ENCODE data around the gene ATP5ME. TPM values are rescaled to one million over a fixed set of nuclear protein-coding genes. Genes with fewer than 3 reads are reported as not detected.
A peak's percentile ranks its signal among the peaks of the same experiment; 100 is the strongest.
"Not testable (repeated sequence)": the region's sequence is repeated elsewhere in the genome, so short reads cannot be mapped to it uniquely, and the experiment has no call there.

Gene ATP5ME
- polyA plus RNA-seq, 3 donors from 2014 or later: 466 to 581 (median 532) TPM

- Mint-ChIP-seq H3K9me3 (no peaks in the 10 kb centered on the region), H3K4me1 (no peaks in the 10 kb centered on the region), H3K36me3 (no peaks in the 10 kb centered on the region), H3K4me3 (no peak overlapping the region), H3K27ac (no peak overlapping the region), H3K27me3 (ENCODE audit: low read depth in 3 of 3) (peaks cover 5 to 12% (median 11%) of the 10 kb centered on the region in 3 donors)
- no peak for DNase-seq
These were observed 24.8 kb downstream of the ATP5ME start for GRCh38 chr4:649293-649625.

- no peak for DNase-seq
These were observed 25.3 kb downstream of the ATP5ME start for GRCh38 chr4:648579-649292.

GRCh38 chr4:647481-647880 is 26.6 kb downstream of the ATP5ME start:
- DNase-seq: no peak
- Mint-ChIP-seq H3K27me3 (ENCODE audit: low read depth in 3 of 3) (peaks cover 5 to 11% (median 7%) of the 10 kb centered on the region in 3 donors), H3K9me3 (peaks cover 0 to 3% (median 0%) of the 10 kb centered on the region in 6 donors), H3K4me3 (no peak overlapping the region), H3K4me1 (no peaks in the 10 kb centered on the region), H3K27ac (no peak overlapping the region), H3K36me3 (no peaks in the 10 kb centered on the region)

More at GRCh38 chr4:648579-649292, 25.3 kb downstream of the ATP5ME start:
- Mint-ChIP-seq H3K4me3 (no peak overlapping the region), H3K9me3 (no peaks in the 10 kb centered on the region), H3K27me3 (ENCODE audit: low read depth in 3 of 3) (peaks cover 5 to 11% (median 11%) of the 10 kb centered on the region in 3 donors), H3K27ac (no peak overlapping the region), H3K36me3 (no peaks in the 10 kb centered on the region), H3K4me1 (no peaks in the 10 kb centered on the region)

GRCh38 chr4:646460-646859 is 27.6 kb downstream of the ATP5ME start:
- Mint-ChIP-seq H3K36me3 (no peaks in the 10 kb centered on the region), H3K27me3 (ENCODE audit: low read depth in 3 of 3) (peaks cover 5 to 11% (median 7%) of the 10 kb centered on the region in 3 donors), H3K4me1 (no peaks in the 10 kb centered on the region), H3K27ac (no peak overlapping the region), H3K4me3 (peak overlapping the region in 3 of 5 donors; percentile 26 to 42 (median 34)), H3K9me3 (peaks cover 0 to 3% (median 0%) of the 10 kb centered on the region in 6 donors)
- no peak for DNase-seq

DNA sequence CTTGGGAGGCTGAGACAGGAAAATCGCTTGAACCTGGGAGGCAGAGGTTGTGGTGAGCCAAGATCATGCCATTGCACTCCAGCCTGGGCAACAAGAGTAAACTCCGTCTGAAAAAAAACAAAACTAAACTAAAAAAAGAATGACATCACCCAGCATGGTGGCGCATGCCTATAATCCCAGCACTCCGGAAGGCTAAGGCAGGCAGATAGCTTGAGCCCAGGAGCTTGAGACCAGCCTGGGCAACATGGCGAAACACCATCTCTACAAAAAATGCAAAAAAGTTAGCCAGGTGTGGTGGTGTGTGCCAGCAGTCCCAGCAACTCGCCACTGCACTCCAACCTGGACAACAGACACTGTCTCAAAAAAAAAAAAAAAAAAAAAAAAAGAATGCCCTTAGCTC is 31.7 kb downstream of the ATP5ME start:
- peaks cover 5 to 16% (median 7%) of the 10 kb centered on the region in 3 donors for H3K27me3 Mint-ChIP-seq (ENCODE audit: low read depth in 3 of 3)
- not testable (repeated sequence) for H3K9me3 Mint-ChIP-seq, DNase-seq, H3K4me3 Mint-ChIP-seq, H3K4me1 Mint-ChIP-seq, H3K27ac Mint-ChIP-seq, H3K36me3 Mint-ChIP-seq

GRCh38 chr4:637536-638280 is 36.4 kb downstream of the ATP5ME start:
- no peak for DNase-seq
- Mint-ChIP-seq H3K9me3 (peaks cover 0 to 4% (median 0%) of the 10 kb centered on the region in 6 donors), H3K36me3 (no peaks in the 10 kb centered on the region), H3K27me3 (ENCODE audit: low read depth in 3 of 3) (peaks cover 0 to 6% (median 0%) of the 10 kb centered on the region in 3 donors), H3K27ac (no peak overlapping the region), H3K4me3 (no peak overlapping the region), H3K4me1 (no peaks in the 10 kb centered on the region)

DNA sequence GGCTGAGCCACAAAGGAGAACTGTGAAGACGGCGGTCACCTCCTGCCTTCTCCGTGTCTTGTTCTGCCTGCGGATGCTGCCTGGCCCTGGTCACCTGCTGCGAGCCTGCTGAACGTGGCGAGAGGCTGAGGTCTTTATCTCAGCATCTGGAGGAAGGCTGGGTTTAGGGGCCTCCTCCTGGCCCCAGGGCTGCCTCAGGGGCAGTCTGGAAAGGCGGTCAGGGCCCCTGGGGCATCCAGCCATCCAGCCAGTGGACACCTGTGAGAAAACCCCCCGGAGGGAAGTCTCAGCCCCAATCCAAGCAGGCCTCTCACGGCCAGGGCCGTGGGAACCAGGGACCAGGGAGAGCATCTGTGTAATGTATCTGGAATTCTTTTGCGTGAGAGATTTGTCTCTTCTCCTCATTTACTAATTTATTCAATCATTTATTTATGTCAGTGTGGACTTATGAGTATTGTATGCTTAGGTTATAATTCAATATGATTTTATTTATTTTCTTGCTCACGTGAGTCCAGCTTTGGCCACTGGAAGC is 37.4 kb downstream of the ATP5ME start:
- Mint-ChIP-seq H3K27ac (no peak overlapping the region), H3K4me1 (no peaks in the 10 kb centered on the region), H3K9me3 (peaks cover 0 to 4% (median 0%) of the 10 kb centered on the region in 6 donors), H3K27me3 (ENCODE audit: low read depth in 3 of 3) (peaks cover 0 to 6% (median 0%) of the 10 kb centered on the region in 3 donors), H3K4me3 (no peak overlapping the region), H3K36me3 (no peaks in the 10 kb centered on the region)
- DNase-seq: no peak

DNA sequence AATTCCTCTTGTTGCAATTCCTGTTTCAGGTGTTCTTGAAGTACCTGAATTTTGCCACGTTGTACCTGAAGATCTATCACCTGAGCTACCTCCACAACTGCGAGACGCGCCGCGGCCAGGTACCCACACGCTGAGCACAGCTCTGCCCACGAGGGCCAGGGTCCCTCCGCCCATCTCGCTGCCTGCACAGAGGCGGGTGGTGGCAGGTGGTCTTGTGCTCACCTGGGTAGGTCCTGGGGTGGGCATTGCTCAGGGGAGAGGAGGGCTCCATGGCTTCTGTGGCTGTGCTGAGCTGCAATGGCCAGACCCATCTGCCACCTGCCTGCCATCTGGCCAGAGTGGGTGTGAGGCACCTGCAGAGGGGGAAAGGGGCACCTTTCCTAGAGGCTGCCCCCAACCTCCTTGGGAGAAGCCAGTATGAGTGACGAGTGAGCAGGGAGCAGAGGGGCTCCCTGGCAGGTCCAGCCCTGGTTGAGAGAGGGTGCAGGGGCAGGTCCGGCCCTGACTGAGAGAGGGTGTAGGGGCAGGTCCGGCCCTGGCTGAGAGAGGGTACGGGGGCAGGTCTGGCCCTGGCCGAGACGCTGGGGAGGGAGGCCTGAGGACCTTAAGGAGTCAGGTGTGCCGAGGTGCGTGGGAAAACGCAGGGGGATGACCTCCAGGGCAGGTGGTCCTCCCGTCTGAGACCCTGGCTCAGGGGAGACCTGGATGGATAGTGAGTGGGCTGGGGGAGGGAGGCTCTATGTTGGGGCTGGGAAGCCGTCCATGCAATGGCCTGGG is 38.0 kb downstream of the ATP5ME start:
- no peak for DNase-seq
- no peaks in the 10 kb centered on the region for H3K4me1 Mint-ChIP-seq
- H3K27me3 Mint-ChIP-seq (ENCODE audit: low read depth in 3 of 3): peaks cover 0 to 4% (median 3%) of the 10 kb centered on the region in 3 donors
- H3K36me3 Mint-ChIP-seq: no peaks in the 10 kb centered on the region
- peaks cover 0 to 3% (median under 1%) of the 10 kb centered on the region in 6 donors for H3K9me3 Mint-ChIP-seq
- H3K27ac Mint-ChIP-seq: no peak overlapping the region
- no peak overlapping the region for H3K4me3 Mint-ChIP-seq

GRCh38 chr4:635066-635835 is 38.8 kb downstream of the ATP5ME start:
- not testable (repeated sequence) for H3K9me3 Mint-ChIP-seq; H3K27me3 Mint-ChIP-seq (ENCODE audit: low read depth in 3 of 3); DNase-seq; H3K36me3 Mint-ChIP-seq; H3K27ac Mint-ChIP-seq; H3K4me3 Mint-ChIP-seq; H3K4me1 Mint-ChIP-seq

- Mint-ChIP-seq H3K4me3 (no peak overlapping the region), H3K9me3 (peaks cover 0 to 3% (median 0%) of the 10 kb centered on the region in 6 donors), H3K4me1 (no peaks in the 10 kb centered on the region), H3K27me3 (ENCODE audit: low read depth in 3 of 3) (peaks cover 0 to 3% (median 2%) of the 10 kb centered on the region in 3 donors), H3K27ac (no peak overlapping the region), H3K36me3 (no peaks in the 10 kb centered on the region)
- DNase-seq: no peak
These were observed 39.5 kb downstream of the ATP5ME start for GRCh38 chr4:634599-634985.

DNA sequence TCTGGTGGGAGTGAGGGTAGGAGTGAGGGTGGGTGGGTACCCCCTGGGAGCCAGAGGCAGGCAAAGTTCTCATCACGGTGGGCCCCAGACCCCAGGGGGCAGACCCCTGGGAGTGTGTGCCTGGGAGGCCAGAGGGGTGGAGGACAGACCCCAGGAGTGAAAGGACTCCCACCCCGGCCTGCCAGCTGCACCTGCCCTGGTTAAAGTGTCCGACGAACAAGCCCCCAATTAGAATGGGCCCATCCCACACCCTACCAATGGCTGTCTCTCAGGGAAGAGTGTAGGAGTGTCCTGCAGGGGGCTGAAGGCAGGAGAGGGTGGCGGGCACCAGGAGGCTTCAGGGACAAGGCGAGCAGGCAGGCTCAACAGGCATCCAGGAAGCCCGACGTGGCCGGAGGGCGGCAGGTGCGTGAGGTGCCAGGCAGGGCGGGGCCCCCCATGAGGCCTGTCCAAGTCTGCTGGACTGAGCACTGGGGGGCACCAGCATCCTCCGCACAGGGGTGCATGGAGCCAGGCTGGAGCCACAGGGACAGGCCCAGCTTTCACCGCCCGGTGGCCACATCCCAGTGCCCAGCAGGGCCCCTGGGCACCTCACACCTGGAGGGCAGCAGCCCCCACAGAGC is 40.0 kb downstream of the ATP5ME start:
- Mint-ChIP-seq H3K27me3 (ENCODE audit: low read depth in 3 of 3) (peaks cover 0 to 3% (median 2%) of the 10 kb centered on the region in 3 donors), H3K4me3 (no peak overlapping the region), H3K4me1 (no peaks in the 10 kb centered on the region), H3K36me3 (no peaks in the 10 kb centered on the region), H3K27ac (no peak overlapping the region), H3K9me3 (peaks cover 0 to 3% (median 0%) of the 10 kb centered on the region in 6 donors)
- no peak for DNase-seq

DNA sequence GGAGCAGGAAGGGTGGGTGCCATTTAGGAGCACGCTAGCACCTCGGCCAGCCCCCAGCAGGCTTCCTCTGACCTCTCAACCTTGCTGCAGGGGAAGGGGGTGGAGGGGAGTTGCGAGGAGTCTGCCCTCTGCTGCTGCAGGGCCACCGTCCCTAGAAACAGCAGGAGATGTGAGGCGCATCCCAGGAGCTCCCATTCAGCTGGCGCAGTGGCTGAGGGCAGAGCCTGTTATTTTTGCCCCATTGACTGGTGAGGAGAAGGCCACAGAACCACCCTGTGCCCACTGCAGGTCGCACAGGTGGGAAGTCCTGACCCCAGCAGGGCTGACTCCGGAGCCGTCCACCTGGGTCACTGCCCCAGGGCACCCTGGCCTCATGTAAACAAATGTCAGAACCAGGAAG is 40.7 kb downstream of the ATP5ME start:
- no peak for DNase-seq
- Mint-ChIP-seq H3K4me1 (no peaks in the 10 kb centered on the region), H3K4me3 (no peak overlapping the region), H3K27me3 (ENCODE audit: low read depth in 3 of 3) (peaks cover 0 to 3% (median 2%) of the 10 kb centered on the region in 3 donors), H3K36me3 (no peaks in the 10 kb centered on the region), H3K9me3 (peaks cover 0 to 3% (median 0%) of the 10 kb centered on the region in 6 donors), H3K27ac (no peak overlapping the region)

DNA sequence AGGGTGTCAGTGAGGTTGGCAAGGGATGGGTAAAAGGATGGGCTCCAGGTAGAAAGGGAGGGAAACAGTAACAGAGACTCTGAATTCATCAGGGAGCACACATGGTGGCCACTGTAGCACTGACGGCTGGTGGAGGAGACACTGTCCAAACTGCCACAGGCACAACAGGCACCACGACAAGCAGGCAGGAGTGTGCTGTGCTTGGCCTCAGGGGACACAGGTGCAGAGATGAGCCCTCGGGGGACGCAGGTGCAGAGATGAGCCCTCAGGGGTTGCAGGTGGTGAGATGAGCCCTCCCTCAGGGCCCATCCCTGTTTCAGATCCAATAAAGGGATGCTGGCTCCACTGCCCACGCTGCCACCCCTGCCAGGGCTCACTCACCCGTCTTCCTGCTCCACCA is 41.1 kb downstream of the ATP5ME start:
- peaks cover 0 to 3% (median 2%) of the 10 kb centered on the region in 3 donors for H3K27me3 Mint-ChIP-seq (ENCODE audit: low read depth in 3 of 3)
- H3K4me3 Mint-ChIP-seq: no peak overlapping the region
- H3K4me1 Mint-ChIP-seq: no peaks in the 10 kb centered on the region
- no peaks in the 10 kb centered on the region for H3K36me3 Mint-ChIP-seq
- DNase-seq: no peak
- H3K27ac Mint-ChIP-seq: no peak overlapping the region
- peaks cover 0 to 3% (median 0%) of the 10 kb centered on the region in 6 donors for H3K9me3 Mint-ChIP-seq
